Cerebellar cortex (tissue), 1 donor: Measurements from ENCODE around the gene GRIA1.

Experiments used
- DNase-seq: peaks from one replicate; pipeline ENCODE4 v3.0.0-alpha.2; 2015; ENCODE audit warnings: low spot score

Gene GRIA1

GRCh38 chr5:153551537-153552079 is 61.1 kb downstream of the GRIA1 start:
- no peak for DNase-seq

- no peak for DNase-seq
Measured at GRCh38 chr5:153552886-153553285, 62.4 kb downstream of the GRIA1 start.

DNA sequence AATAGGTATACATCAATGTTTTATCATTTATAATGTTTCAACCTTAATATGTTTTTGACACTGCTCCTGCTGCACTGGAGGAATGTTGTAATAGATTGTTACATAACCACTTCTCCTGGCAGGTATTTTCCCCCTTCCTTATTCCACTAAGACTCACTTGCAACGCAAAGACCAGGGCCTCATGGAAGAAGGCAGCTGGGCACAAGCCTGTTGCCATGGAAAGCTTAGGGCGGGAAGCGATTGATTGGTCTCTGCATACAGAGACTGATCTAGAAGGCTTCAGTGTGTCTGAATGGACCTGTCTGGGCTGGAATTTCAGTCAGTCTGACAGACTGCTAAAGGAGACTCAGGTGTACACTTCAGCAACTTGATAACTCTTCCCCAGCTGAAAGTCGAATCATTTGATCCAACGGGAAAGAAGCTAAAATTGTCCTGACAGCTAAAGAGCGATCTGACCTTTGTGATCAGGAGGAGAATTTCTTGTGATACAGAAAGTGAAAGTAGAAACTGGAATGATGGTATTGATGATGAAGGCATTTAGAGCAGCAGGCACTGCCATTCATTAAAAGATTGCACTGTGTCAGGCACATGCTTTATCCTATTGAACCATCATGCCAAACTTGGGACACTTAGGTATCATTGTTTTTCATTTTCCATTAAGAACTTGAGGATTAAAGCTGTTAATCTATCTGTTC is 65.1 kb downstream of the GRIA1 start:
- DNase-seq, result no peak

DNA sequence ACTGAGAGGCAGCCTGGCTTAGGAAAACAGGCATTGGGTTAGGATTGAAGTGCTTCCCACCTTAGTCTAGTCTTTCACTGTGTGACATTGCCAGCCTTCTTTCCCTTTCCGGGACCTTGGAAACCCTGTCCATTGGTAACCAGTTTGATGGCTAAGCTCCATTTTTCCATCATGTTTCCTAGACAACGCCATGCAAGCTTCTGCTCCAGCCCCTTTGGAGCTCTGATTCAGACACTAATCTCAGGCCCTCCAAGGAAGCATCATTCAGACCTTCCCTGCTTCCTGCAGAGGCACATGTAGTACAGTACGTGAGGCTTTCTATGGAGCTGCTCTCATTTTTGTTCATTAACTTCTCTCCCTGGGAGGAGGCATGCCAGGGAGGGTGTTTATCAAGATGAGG is 68.5 kb downstream of the GRIA1 start:
- no peak for DNase-seq

GRCh38 chr5:153559926-153560325 is 69.5 kb downstream of the GRIA1 start:
- no peak for DNase-seq

GRCh38 chr5:153562189-153562588 is 71.7 kb downstream of the GRIA1 start:
- DNase-seq, result no peak

DNA sequence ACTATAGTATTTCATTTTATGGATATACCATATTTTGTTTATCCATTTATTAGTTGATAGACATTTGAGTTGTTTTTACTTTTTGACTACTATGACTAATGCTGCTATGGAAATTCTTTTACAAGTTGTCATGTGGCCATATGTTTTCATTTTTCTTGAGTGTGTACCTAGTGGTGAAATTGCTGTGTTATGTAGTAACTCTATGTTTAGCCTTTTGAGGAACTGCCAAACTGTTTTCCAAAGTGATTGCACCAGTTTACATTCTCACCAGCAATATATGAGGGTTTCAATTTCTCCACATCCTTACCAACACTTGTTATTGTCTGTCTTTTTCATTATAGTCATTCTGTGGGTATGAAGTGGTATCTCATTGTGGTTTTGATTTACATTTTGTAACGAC is 75.4 kb downstream of the GRIA1 start:
- no peak for DNase-seq

DNA sequence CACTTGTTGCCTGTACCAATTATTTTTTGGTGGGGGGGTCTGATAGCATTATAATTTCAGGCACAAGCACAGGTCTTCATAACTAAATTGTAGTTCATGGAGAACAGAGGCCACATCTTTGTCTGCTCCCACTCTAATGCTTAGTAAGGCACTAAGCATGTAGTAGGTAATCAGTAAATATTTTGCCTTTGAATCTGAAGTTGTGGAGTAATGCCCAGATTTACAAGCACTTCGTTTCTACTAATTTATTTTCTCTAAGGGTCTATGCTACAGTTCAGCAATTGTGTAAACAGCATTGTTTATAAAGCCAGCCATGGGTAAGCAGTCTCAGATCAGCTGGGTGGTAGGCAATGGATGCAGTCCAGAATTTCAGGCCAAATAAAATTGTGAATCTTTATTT is 78.6 kb downstream of the GRIA1 start:
- DNase-seq, result no peak

DNA sequence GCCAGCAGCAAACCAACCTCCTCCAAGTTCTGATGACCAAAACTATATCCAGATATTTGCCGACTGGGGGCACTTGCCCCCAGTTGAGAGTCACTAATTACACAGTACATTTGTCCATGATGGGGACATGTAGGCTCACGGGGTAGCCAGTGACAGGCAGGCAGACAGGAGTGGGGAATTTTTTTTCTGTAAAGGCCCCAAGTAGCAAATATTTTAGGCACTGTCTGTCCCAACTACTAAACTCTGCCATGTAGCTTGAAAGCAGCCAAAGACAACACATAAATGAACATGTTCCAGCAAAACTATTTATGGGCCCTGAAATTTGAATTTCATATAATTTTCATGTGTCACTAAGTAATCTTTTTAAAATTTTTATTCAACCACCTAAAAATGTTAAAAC is 80.7 kb downstream of the GRIA1 start:
- no peak for DNase-seq

DNA sequence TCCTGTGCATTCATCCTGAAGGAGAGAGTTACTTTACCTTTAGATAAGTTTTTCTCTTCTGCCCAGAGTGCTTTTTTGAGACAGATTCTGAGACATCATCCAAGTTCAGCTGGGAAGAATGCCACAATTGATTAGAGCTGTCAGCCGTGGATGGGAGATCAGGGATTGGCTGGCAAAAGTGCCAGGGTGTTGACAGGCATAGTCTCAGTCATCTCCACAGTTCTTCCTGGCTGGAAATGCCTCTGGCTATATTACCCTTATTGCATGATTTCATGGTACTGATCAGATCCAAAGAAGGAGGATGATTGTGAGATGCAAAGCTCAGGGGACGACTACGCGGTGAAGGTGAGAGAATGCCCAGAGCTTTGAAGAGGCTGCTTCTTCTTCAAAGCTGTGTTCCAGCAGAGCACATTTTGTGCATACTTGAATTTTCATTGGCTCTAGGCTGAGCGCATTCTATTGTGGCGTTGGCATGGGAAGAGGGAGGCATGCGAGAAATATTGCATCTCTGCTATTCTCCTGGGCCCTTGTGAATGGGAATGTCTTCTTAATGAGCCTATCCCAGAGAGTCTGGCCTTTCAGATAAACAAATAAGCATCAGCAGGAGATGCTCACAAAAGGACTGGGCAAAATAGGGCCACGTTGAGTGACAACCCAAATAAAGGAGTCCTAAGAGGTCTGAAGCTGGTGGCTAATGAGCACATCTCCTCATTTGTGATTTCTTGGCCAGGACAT is 82.1 kb downstream of the GRIA1 start:
- DNase-seq, result peak; percentile 31

GRCh38 chr5:153573326-153574033 is 83.0 kb downstream of the GRIA1 start:
- no peak for DNase-seq

DNA sequence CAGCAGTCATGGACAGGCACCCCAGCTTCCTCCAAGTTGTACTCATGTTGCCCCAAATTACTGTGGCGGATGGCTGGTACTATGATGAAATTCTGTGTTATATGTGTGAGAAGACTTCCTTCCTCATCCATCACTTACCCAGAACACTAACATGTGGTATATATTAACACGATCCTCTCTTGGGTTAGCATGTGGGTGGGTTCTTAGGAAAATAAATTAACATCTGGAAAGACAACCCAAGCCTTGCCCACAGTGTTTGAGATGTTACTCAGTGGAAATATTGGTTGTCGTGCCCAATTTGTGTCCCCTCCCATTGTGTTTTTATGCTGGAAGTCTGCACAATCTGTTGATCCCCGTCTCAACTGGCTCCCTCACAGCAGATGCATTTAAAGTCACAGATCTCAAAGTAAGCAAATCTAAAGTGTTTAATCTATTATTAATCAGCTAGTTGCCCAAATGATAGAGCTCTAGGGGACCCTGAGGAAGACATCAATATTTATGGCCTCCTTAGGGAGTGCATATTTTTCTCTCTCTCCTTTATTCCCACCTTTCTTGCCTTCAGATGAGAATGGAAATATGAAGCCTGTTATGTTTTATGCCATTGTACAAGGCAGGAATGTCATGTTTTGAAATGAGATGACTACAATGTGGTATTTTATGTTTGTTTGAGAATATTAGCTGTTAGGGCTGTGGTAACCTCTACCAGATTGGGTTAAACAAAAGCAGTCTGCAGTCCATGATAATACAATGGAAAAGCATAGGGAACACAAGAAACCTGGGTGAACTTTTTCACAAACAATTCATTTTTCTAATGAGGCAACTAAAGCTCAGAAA is 93.9 kb downstream of the GRIA1 start:
- no peak for DNase-seq

DNA sequence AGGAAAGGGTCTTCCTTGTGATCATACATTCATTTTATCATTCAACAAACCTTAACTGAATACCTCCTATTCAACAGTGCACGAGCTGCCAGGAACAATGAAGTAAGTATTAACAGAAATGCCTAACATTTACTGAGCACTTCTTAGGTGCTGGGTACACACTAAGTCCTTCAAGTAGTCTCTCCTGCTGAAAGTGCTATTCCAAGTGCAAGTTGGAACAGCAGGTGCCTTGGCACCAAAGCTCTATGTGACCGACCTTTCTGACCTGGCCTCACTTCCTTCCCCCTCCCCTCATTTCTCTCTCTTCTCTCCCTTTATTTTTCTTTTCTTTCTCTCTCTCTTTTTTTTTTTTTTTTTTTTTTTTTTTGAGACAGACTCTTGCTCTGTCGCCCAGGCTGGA is 94.5 kb downstream of the GRIA1 start:
- DNase-seq, result no peak

DNA sequence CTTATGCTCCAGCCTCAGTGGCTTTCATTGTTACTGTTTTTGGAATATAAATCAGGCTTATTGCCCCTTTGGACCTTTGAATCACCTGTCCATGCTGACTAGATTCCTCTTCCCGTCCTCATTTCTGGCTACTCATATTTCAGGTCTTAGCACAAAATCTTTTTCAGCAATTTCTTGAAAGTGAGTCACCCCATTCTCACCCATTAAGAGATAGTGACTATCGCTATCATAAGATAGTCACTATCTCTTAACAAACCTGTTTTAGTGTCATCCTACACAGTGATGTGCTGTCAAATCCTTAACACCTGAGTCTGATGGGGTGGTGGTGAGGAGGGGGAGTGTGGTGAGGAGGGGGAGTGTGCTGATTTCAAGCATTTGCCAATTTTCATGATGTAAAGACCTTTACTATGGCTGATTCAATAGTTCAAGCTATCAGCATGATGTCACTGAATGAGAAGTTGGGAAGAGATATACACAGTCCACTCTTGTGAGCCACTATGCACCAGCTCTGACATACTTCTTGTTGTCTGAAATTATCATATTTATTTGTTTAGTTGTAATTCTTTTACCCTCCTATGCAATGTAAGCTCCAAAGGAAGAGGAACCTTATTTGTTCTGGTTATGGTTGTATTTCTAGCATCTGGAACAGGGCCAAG is 95.3 kb downstream of the GRIA1 start:
- DNase-seq, result no peak

GRCh38 chr5:153592081-153592480 is 101.6 kb downstream of the GRIA1 start:
- DNase-seq, result no peak

DNA sequence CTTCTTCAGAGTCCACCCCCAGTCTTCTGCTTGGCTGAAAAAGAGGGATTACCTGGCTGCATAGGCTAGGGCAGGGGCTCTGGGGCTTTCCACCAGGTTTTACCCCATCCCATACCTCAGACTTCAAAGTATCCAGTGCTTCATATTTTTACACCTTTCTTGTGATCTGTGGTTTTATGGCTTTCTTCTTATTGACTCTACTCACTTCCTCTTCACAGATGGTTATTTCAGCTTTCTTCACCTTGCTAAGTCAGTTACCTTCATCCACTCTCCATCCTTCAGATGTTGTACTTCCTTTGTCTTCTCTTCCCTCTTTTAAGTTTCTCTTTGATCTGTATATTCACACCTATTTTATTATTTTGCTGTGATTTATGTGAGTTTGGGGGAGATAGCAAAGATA is 104.3 kb downstream of the GRIA1 start:
- no peak for DNase-seq

GRCh38 chr5:153598099-153598498 is 107.6 kb downstream of the GRIA1 start:
- DNase-seq, result no peak

- DNase-seq, result no peak
Measured at GRCh38 chr5:153601377-153601776, 110.9 kb downstream of the GRIA1 start.

DNA sequence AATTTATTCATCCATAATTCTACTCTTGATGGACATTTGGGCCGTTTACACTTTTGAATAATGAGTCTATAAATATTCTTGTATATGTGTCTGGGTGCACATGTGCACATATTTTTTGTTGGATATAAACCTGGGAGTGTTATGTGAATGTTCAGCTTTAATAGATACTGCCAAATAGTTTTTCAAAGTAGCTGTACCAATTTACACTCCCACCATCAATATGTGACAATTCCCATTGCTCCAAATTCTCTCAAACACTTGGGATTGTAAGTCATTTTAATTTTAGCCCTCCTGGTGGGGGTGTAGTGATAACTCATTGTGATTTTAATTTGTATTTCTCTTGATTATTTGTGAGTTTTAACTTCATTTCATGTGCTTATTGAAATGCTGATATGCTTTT is 114.9 kb downstream of the GRIA1 start:
- DNase-seq, result no peak

GRCh38 chr5:153610009-153610408 is 119.5 kb downstream of the GRIA1 start:
- DNase-seq, result no peak

DNA sequence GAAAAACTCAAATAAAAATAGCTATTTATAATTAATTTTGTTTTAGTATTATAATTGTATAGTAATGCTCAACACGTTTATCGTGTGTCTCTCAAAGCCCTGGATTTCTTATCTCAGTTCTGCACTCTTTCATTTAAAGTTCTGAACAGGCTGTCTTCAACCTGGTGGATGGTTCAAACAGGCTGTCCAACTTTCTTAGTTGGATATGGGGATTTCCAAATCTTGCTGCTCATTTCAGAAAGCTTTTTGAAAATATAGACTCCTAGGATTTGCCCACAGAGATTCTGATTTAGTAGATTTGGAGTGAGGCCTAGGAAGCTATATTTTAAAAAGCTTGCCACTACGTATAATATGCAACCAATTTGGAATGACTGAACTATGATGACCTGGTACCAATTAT is 120.3 kb downstream of the GRIA1 start:
- no peak for DNase-seq
